ENCODE data around the gene WDFY1. TPM values are rescaled to one million over a fixed set of nuclear protein-coding genes. Genes with fewer than 3 reads are reported as not detected.
A peak's percentile ranks its signal among the peaks of the same experiment; 100 is the strongest.

The WDFY1 gene, protein sequence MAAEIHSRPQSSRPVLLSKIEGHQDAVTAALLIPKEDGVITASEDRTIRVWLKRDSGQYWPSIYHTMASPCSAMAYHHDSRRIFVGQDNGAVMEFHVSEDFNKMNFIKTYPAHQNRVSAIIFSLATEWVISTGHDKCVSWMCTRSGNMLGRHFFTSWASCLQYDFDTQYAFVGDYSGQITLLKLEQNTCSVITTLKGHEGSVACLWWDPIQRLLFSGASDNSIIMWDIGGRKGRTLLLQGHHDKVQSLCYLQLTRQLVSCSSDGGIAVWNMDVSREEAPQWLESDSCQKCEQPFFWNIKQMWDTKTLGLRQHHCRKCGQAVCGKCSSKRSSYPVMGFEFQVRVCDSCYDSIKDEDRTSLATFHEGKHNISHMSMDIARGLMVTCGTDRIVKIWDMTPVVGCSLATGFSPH
- total RNA-seq (35.0 TPM), polyA plus RNA-seq (23.5 TPM)
- long read RNA-seq, donor 1, full-length matches to known transcripts: 1 of 1 reads
- long read RNA-seq, donor 1, partial matches to known transcripts: 0 of 1 reads
- long read RNA-seq, donor 1, other reads (novel, unspliced or antisense): 0 of 1 reads
- long read RNA-seq, donor 2, full-length matches to known transcripts: 22 of 22 reads
- long read RNA-seq, donor 2, partial matches to known transcripts: 0 of 22 reads
- long read RNA-seq, donor 2, other reads (novel, unspliced or antisense): 0 of 22 reads
- long read RNA-seq, donor 3, full-length matches to known transcripts: 8 of 8 reads
- long read RNA-seq, donor 3, partial matches to known transcripts: 0 of 8 reads
- long read RNA-seq, donor 3, other reads (novel, unspliced or antisense): 0 of 8 reads
- long read RNA-seq, donor 4, full-length matches to known transcripts: 3 of 3 reads
- long read RNA-seq, donor 4, partial matches to known transcripts: 0 of 3 reads
- long read RNA-seq, donor 4, other reads (novel, unspliced or antisense): 0 of 3 reads
- long read RNA-seq, donor 5, full-length matches to known transcripts: 11 of 11 reads
- long read RNA-seq, donor 5, partial matches to known transcripts: 0 of 11 reads
- long read RNA-seq, donor 5, other reads (novel, unspliced or antisense): 0 of 11 reads
- long read RNA-seq, donor 6, full-length matches to known transcripts: 11 of 11 reads
- long read RNA-seq, donor 6, partial matches to known transcripts: 0 of 11 reads
- long read RNA-seq, donor 6, other reads (novel, unspliced or antisense): 0 of 11 reads
- long read RNA-seq, donor 7, full-length matches to known transcripts: 14 of 14 reads
- long read RNA-seq, donor 7, partial matches to known transcripts: 0 of 14 reads
- long read RNA-seq, donor 7, other reads (novel, unspliced or antisense): 0 of 14 reads
- long read RNA-seq, donor 8, full-length matches to known transcripts: 1 of 1 reads
- long read RNA-seq, donor 8, partial matches to known transcripts: 0 of 1 reads
- long read RNA-seq, donor 8, other reads (novel, unspliced or antisense): 0 of 1 reads
- long read RNA-seq, donor 9, full-length matches to known transcripts: 6 of 6 reads
- long read RNA-seq, donor 9, partial matches to known transcripts: 0 of 6 reads
- long read RNA-seq, donor 9, other reads (novel, unspliced or antisense): 0 of 6 reads
- long read RNA-seq, donor 10, full-length matches to known transcripts: 11 of 11 reads
- long read RNA-seq, donor 10, partial matches to known transcripts: 0 of 11 reads
- long read RNA-seq, donor 10, other reads (novel, unspliced or antisense): 0 of 11 reads

DNA sequence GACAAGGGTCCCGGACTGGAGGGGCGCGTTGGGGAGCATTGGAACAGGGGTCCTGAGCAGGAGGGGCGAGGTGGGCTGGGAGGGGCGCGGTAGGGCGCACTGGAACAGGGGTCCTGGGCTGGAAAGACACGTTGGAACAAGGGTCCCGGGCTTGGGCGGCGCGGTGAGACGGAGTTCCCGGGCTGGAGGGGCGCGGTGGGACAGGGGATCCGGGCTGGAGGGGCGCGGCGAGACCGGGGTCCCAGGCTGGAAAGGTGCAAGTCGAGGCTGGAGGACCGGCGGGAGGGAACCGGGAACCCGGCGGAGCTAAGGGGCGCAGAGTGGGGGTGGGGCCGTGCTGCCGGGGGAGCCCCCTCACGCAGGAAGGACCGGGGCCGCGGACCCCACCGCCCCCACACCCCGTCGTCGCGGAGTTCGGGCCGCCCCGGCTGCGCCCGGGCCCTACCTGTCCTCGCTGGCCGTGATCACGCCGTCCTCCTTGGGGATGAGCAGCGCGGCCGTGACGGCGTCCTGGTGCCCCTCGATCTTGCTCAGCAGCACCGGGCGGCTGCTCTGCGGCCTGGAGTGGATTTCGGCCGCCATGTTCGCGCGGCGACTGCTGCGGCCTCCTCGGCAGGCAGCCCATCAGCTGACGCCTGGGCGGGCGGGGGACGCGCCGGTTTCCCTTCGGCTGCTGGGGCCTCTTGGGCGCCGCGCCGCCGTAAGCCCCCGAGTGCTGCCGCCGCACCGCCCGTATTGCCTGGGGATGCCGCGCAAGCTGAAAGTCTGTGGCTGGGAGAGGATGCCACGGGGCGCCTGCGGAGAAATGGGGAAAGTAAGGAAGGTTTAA lies at the start of gene WDFY1:
TSS of gene WDFY1 (minus strand) at position 633 of the 829 bp plus-strand sequence. CDS start at position 582, 51 bp downstream.
- DNase-seq (ENCODE audit: low read depth in 6 of 9, low spot score in 9 of 9): peak in 7 of 9 donors; percentile 54 to 85 (median 65)
- H3K4me3 ChIP-seq (ENCODE audit: low read length in 2 of 2): peak within 1 kb of the TSS; percentile 78 to 99
- peaks cover 3 to 18% of the 10 kb centered on the region in 2 donors for H3K27me3 ChIP-seq (ENCODE audit: control insufficient read depth in 2 of 2, insufficient read depth in 1 of 2, low read length in 1 of 2)
- peak within 1 kb of the TSS; percentile 60 to 81 for H3K27ac ChIP-seq (ENCODE audit: low read depth in 1 of 2, low read length in 1 of 2)
- no peaks in the 10 kb centered on the region for H3K36me3 ChIP-seq (ENCODE audit: control insufficient read depth in 2 of 2, insufficient read depth in 2 of 2, low read length in 1 of 2)
- H3K9me3 ChIP-seq (ENCODE audit: control insufficient read depth in 2 of 2, insufficient read depth in 1 of 2, low read length in 1 of 2): no peaks in the 10 kb centered on the region
- under 1% methylated on average over 87 of the region's 87 CpGs for WGBS
- H3K4me1 ChIP-seq (ENCODE audit: control insufficient read depth in 2 of 2, insufficient read depth in 2 of 2, low read length in 2 of 2): peaks cover 0 to 11% of the 10 kb centered on the region in 2 donors

GRCh38 chr2:223994562-223995162 lies 49.5 kb upstream of the WDFY1 start:
- Histone ChIP-seq H3K27ac (ENCODE audit: low read depth in 1 of 2, low read length in 1 of 2) (no peak overlapping the region), H3K9me3 (ENCODE audit: control insufficient read depth in 2 of 2, insufficient read depth in 1 of 2, low read length in 1 of 2) (no peaks in the 10 kb centered on the region), H3K36me3 (ENCODE audit: control insufficient read depth in 2 of 2, insufficient read depth in 2 of 2, low read length in 1 of 2) (no peaks in the 10 kb centered on the region), H3K4me3 (ENCODE audit: low read length in 2 of 2) (no peak overlapping the region), H3K27me3 (ENCODE audit: control insufficient read depth in 2 of 2, insufficient read depth in 1 of 2, low read length in 1 of 2) (no peaks in the 10 kb centered on the region), H3K4me1 (ENCODE audit: control insufficient read depth in 2 of 2, insufficient read depth in 2 of 2, low read length in 2 of 2) (no peaks in the 10 kb centered on the region)
- DNase-seq (ENCODE audit: low read depth in 6 of 9, low spot score in 9 of 9): no peak
- WGBS: 94% methylated on average over 4 of the region's 4 CpGs

- no peak overlapping the region for H3K27ac ChIP-seq (ENCODE audit: low read depth in 1 of 2, low read length in 1 of 2)
- H3K27me3 ChIP-seq (ENCODE audit: control insufficient read depth in 2 of 2, insufficient read depth in 1 of 2, low read length in 1 of 2): no peaks in the 10 kb centered on the region
- no peaks in the 10 kb centered on the region for H3K4me1 ChIP-seq (ENCODE audit: control insufficient read depth in 2 of 2, insufficient read depth in 2 of 2, low read length in 2 of 2)
- H3K4me3 ChIP-seq (ENCODE audit: low read length in 2 of 2): no peak overlapping the region
- 46% methylated on average over 5 of the region's 5 CpGs for WGBS
- H3K36me3 ChIP-seq (ENCODE audit: control insufficient read depth in 2 of 2, insufficient read depth in 2 of 2, low read length in 1 of 2): no peaks in the 10 kb centered on the region
- DNase-seq (ENCODE audit: low read depth in 6 of 9, low spot score in 9 of 9): peak; percentile 23 to 74 (median 48)
- no peaks in the 10 kb centered on the region for H3K9me3 ChIP-seq (ENCODE audit: control insufficient read depth in 2 of 2, insufficient read depth in 1 of 2, low read length in 1 of 2)
Measured at GRCh38 chr2:223993634-223994232, 48.6 kb upstream of the WDFY1 start.

DNA sequence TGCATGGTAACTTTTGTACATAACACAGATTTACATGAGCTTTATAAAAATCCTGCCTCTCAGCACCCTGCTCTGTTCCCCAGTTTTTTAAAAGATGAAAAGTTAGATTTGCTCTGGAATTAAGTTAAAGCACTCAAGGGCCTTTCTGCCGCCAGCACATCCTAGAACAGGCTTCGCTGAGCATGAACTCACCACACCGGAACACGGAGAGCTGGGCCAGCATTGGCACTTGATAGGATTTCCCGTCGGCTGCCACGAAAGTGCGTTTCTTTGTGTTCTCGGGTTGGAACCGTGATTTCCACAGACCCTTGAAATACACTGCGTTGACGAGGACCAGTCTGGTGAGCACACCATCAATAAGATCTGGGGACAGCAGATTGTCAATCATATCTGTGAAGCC lies 46.5 kb upstream of the WDFY1 start:
- DNase-seq (ENCODE audit: low read depth in 6 of 9, low spot score in 9 of 9): no peak
- Histone ChIP-seq H3K36me3 (ENCODE audit: control insufficient read depth in 2 of 2, insufficient read depth in 2 of 2, low read length in 1 of 2) (no peaks in the 10 kb centered on the region), H3K9me3 (ENCODE audit: control insufficient read depth in 2 of 2, insufficient read depth in 1 of 2, low read length in 1 of 2) (no peaks in the 10 kb centered on the region), H3K4me3 (ENCODE audit: low read length in 2 of 2) (no peak overlapping the region), H3K27ac (ENCODE audit: low read depth in 1 of 2, low read length in 1 of 2) (no peak overlapping the region), H3K27me3 (ENCODE audit: control insufficient read depth in 2 of 2, insufficient read depth in 1 of 2, low read length in 1 of 2) (no peaks in the 10 kb centered on the region), H3K4me1 (ENCODE audit: control insufficient read depth in 2 of 2, insufficient read depth in 2 of 2, low read length in 2 of 2) (no peaks in the 10 kb centered on the region)
- 97% methylated on average over 12 of the region's 12 CpGs for WGBS

GRCh38 chr2:223989856-223990232 lies 44.7 kb upstream of the WDFY1 start:
- DNase-seq (ENCODE audit: low read depth in 6 of 9, low spot score in 9 of 9): no peak
- H3K27me3 ChIP-seq (ENCODE audit: control insufficient read depth in 2 of 2, insufficient read depth in 1 of 2, low read length in 1 of 2): no peaks in the 10 kb centered on the region
- no peak overlapping the region for H3K27ac ChIP-seq (ENCODE audit: low read depth in 1 of 2, low read length in 1 of 2)
- no peaks in the 10 kb centered on the region for H3K4me1 ChIP-seq (ENCODE audit: control insufficient read depth in 2 of 2, insufficient read depth in 2 of 2, low read length in 2 of 2)
- no peaks in the 10 kb centered on the region for H3K9me3 ChIP-seq (ENCODE audit: control insufficient read depth in 2 of 2, insufficient read depth in 1 of 2, low read length in 1 of 2)
- 92% methylated on average over 3 of the region's 3 CpGs for WGBS
- no peak overlapping the region for H3K4me3 ChIP-seq (ENCODE audit: low read length in 2 of 2)
- no peaks in the 10 kb centered on the region for H3K36me3 ChIP-seq (ENCODE audit: control insufficient read depth in 2 of 2, insufficient read depth in 2 of 2, low read length in 1 of 2)

DNA sequence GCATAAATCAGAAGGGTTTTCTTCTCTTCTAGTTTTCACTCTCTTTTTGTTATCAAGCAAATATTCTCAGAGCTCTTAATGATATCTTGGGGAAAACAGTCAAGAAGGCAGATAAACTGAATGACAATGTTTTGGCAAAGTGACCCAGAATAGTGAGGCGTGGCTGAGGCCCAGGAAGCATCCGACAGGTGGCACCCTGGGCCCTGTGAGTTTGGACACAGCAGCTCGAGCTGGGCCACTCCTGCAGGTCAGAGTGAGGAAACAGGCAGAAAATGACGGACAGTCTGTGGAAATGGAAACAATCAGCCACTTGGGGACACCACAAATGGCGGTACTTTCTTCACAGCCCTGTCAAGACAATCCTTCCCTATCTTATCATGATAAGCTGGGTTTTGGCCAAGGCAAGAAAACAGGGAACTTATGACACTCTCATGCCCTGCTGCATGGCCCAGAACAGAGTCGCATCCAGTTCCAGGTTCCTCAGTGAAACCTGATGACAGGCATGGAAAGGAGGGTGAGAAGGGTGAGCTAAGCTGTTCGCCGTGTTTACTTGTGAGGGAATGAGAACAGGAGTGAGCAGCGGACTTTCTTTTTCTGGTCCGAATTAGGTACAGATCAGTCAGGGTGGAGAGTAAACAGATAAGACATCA lies 44.2 kb upstream of the WDFY1 start:
- Histone ChIP-seq H3K36me3 (ENCODE audit: control insufficient read depth in 2 of 2, insufficient read depth in 2 of 2, low read length in 1 of 2) (no peaks in the 10 kb centered on the region), H3K4me3 (ENCODE audit: low read length in 2 of 2) (no peak overlapping the region), H3K9me3 (ENCODE audit: control insufficient read depth in 2 of 2, insufficient read depth in 1 of 2, low read length in 1 of 2) (no peaks in the 10 kb centered on the region), H3K27ac (ENCODE audit: low read depth in 1 of 2, low read length in 1 of 2) (no peak overlapping the region), H3K4me1 (ENCODE audit: control insufficient read depth in 2 of 2, insufficient read depth in 2 of 2, low read length in 2 of 2) (no peaks in the 10 kb centered on the region), H3K27me3 (ENCODE audit: control insufficient read depth in 2 of 2, insufficient read depth in 1 of 2, low read length in 1 of 2) (no peaks in the 10 kb centered on the region)
- 94% methylated on average over 10 of the region's 10 CpGs for WGBS
- DNase-seq (ENCODE audit: low read depth in 6 of 9, low spot score in 9 of 9): no peak

DNA sequence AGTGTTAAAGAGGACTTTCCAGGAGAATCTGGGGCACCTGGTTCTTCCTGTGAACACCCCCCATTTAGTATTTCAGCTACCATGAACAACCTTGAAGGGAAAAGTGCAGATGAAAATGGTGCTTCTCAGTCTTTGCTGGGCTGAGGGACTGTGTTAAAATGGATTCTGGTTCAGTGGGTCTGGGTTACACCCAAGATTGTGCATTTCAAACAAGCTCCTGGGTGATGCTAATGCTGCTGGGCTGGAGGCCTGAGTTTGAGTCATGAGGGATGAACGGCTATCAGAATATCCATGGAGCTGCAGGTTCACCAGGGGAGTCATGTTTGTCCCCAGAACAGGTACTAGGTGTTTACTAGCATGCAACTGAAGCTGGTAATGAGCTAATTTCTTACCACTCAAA lies 36.1 kb upstream of the WDFY1 start:
- WGBS: 96% methylated on average over 1 of the region's 1 CpG
- H3K36me3 ChIP-seq (ENCODE audit: control insufficient read depth in 2 of 2, insufficient read depth in 2 of 2, low read length in 1 of 2): no peaks in the 10 kb centered on the region
- H3K4me1 ChIP-seq (ENCODE audit: control insufficient read depth in 2 of 2, insufficient read depth in 2 of 2, low read length in 2 of 2): peaks cover 0 to 8% of the 10 kb centered on the region in 2 donors
- no peaks in the 10 kb centered on the region for H3K9me3 ChIP-seq (ENCODE audit: control insufficient read depth in 2 of 2, insufficient read depth in 1 of 2, low read length in 1 of 2)
- H3K4me3 ChIP-seq (ENCODE audit: low read length in 2 of 2): no peak overlapping the region
- no peak overlapping the region for H3K27ac ChIP-seq (ENCODE audit: low read depth in 1 of 2, low read length in 1 of 2)
- no peaks in the 10 kb centered on the region for H3K27me3 ChIP-seq (ENCODE audit: control insufficient read depth in 2 of 2, insufficient read depth in 1 of 2, low read length in 1 of 2)
- DNase-seq (ENCODE audit: low read depth in 6 of 9, low spot score in 9 of 9): no peak
